Measurements from ENCODE around the gene SNAP29. TPM values are rescaled to one million over a fixed set of nuclear protein-coding genes. Genes with fewer than 3 reads are reported as not detected.

SNAP29 gene
- total RNA-seq, 1 donor from 2014 or later: 24.3 TPM

GRCh38 chr22:20869234-20869633, 10.4 kb downstream of the SNAP29 start:
- TF ChIP-seq CTCF (IDR thresholded peaks at IDR 0.05): no peak
- H3K27ac ChIP-seq: peak overlapping the region; percentile 42
- no peaks in the 10 kb centered on the region for H3K27me3 ChIP-seq
- no peak for ATAC-seq
- H3K9me3 ChIP-seq: no peaks in the 10 kb centered on the region
- H3K4me1 ChIP-seq: peaks cover 39% of the 10 kb centered on the region
- no peak for DNase-seq
- peaks cover 43% of the 10 kb centered on the region for H3K36me3 ChIP-seq
- intact Hi-C loops (cut with DNase I): no loop called here
- no peak overlapping the region for H3K4me3 ChIP-seq

GRCh38 chr22:20873214-20873613, 14.4 kb downstream of the SNAP29 start:
- Histone ChIP-seq H3K4me1 (peaks cover 6% of the 10 kb centered on the region), H3K27me3 (no peaks in the 10 kb centered on the region), H3K36me3 (peaks cover 51% of the 10 kb centered on the region), H3K4me3 (no peak overlapping the region), H3K9me3 (no peaks in the 10 kb centered on the region), H3K27ac (no peak overlapping the region)
- ATAC-seq (no peak), DNase-seq (no peak)
- intact Hi-C loops (cut with DNase I): no loop called here
- TF ChIP-seq CTCF (IDR thresholded peaks at IDR 0.05): no peak

- no peaks in the 10 kb centered on the region for H3K4me1 ChIP-seq
- no peaks in the 10 kb centered on the region for H3K27me3 ChIP-seq
- ATAC-seq (no peak), DNase-seq (no peak)
- H3K36me3 ChIP-seq: peaks cover 42% of the 10 kb centered on the region
- no peaks in the 10 kb centered on the region for H3K9me3 ChIP-seq
- no peak for TF ChIP-seq CTCF (IDR thresholded peaks at IDR 0.05)
- H3K4me3 ChIP-seq: no peak overlapping the region
- no peak overlapping the region for H3K27ac ChIP-seq
- intact Hi-C loops (cut with DNase I): no loop called here
These were observed 16.5 kb downstream of the SNAP29 start for GRCh38 chr22:20875296-20875695.

GRCh38 chr22:20877715-20878114, 18.9 kb downstream of the SNAP29 start:
- no peak overlapping the region for H3K4me3 ChIP-seq
- DNase-seq: no peak
- H3K27ac ChIP-seq: no peak overlapping the region
- H3K4me1 ChIP-seq: no peaks in the 10 kb centered on the region
- no peak for TF ChIP-seq CTCF (IDR thresholded peaks at IDR 0.05)
- ATAC-seq: no peak
- peaks cover 44% of the 10 kb centered on the region for H3K36me3 ChIP-seq
- intact Hi-C loops (cut with DNase I): no loop called here
- H3K9me3 ChIP-seq: no peaks in the 10 kb centered on the region
- no peaks in the 10 kb centered on the region for H3K27me3 ChIP-seq

GRCh38 chr22:20881231-20881630, 22.4 kb downstream of the SNAP29 start:
- Histone ChIP-seq H3K9me3 (no peaks in the 10 kb centered on the region), H3K27me3 (no peaks in the 10 kb centered on the region), H3K36me3 (peaks cover 57% of the 10 kb centered on the region), H3K27ac (no peak overlapping the region), H3K4me3 (no peak overlapping the region), H3K4me1 (no peaks in the 10 kb centered on the region)
- intact Hi-C loops (cut with DNase I): no loop called here
- no peak for ATAC-seq
- DNase-seq: no peak
- no peak for TF ChIP-seq CTCF (IDR thresholded peaks at IDR 0.05)
